Stimulated activated CD4-positive, alpha-beta T cell treated with anti-CD3 and anti-CD28 coated beads, Interleukin-12 subunit alpha, Interleukin-12 subunit beta, amount 100 ng/mL, for 24 hours (primary cell): ENCODE data around the gene CX3CR1.

Experiments used
- DNase-seq, 2 experiments: peaks; one replicate each; pipeline ENCODE4 v3.0.0-alpha.2; 2020; ENCODE audit warnings: low read depth in 2 of 2

The CX3CR1 gene

GRCh38 chr3:39222939-39223338, 56.9 kb downstream of the CX3CR1 start:
- DNase-seq = no peak

DNA sequence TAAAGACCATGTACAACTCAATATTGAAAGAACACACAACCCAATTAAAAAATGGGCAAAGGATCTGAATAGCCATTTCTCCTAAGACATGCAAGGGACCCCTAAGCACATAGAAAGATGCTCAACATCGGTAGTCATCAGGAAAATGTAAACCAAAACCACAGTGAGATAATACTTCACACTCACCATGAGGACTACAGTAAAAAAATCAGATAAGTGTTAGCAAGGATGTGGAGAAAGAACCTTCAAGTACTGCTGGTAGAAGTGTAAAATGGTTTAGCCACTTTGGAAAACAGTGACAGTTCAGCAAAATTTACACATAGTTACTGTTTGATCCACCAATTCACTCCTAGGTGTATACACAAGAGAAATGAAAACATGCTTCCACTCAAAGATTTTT, 57.4 kb downstream of the CX3CR1 start:
- DNase-seq = no peak

- no peak for DNase-seq
Measured at GRCh38 chr3:39221141-39221530, 58.7 kb downstream of the CX3CR1 start.

- DNase-seq = no peak
Measured at GRCh38 chr3:39220407-39221140, 59.3 kb downstream of the CX3CR1 start.

GRCh38 chr3:39219702-39220101, 60.1 kb downstream of the CX3CR1 start:
- no peak for DNase-seq

DNA sequence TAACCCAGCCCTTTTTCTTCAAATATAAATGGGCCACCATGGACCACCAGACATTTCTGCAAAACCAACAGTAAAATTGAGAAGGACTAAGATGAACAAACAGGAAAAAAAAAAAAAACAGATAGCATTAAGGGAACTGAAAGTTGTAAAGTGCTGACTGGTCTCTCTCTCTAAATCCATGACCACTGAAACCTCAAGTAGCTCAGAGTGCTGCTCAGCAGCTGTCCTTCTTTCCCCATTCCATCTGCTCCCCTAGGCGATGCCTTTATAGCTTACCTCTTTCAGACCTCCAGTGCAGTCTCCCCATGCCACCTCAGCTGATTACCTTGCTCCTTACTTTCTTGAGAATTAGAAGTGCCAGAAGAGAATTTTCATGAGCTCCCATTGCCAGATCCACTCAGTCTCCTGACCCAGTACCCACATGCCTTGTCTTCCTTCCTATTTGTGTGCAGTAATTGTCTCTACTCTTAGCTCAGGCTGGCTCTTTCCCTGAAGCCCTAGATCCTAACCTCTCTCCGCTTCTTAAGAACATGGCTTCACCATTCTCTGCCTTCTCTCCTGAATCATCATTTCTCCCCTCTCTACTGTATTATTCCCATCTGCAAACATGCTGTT, 63.6 kb downstream of the CX3CR1 start:
- DNase-seq = no peak

GRCh38 chr3:39213613-39214012, 66.2 kb downstream of the CX3CR1 start:
- no peak for DNase-seq
